HEK293T (cell line): ENCODE measurements around the gene SH3PXD2A.
"Not testable (repeated sequence)": the region's sequence is repeated elsewhere in the genome, so short reads cannot be mapped to it uniquely, and the experiment has no call there.

ENCODE experiments used
- CTCF ChIA-PET: fragments of 350-600 bp; formaldehyde crosslinking; extraction: SDS; loops from one replicate; lab custom pipeline; 2021; ENCODE audit warnings: antibody characterized with exemption, inconsistent platforms; lab: Yijun Ruan, JAX
- POLR2A ChIA-PET: fragments of 350-600 bp; formaldehyde crosslinking; extraction: SDS; loops from one replicate; lab custom pipeline; 2020; ENCODE audit warnings: antibody characterized with exemption, inconsistent platforms; lab: Yijun Ruan, JAX
- DNase-seq: peaks from one replicate; pipeline ENCODE4 v3.0.0; 2012; ENCODE audit warnings: mixed read lengths; ENCODE audit errors: extremely low spot score
- ARNT ChIP-seq: fragments of 450-650 bp; IDR thresholded peaks from 2 replicates; pipeline ENCODE4 v1.6.1; 2017; ENCODE audit warnings: mild to moderate bottlenecking
- BHLHE40 ChIP-seq: fragments of 450-650 bp; IDR thresholded peaks from 2 replicates; pipeline ENCODE4 v1.6.1; 2016; ENCODE audit warnings: mild to moderate bottlenecking, moderate library complexity, borderline replicate concordance
- CTBP1 ChIP-seq: fragments of 450-650 bp; IDR thresholded peaks from 2 replicates; pipeline ENCODE4 v1.6.1; 2016; ENCODE audit warnings: borderline replicate concordance
- FOXA1 ChIP-seq: fragments of 450-650 bp; IDR thresholded peaks from 2 replicates; pipeline ENCODE4 v1.6.1; 2016; ENCODE audit warnings: mild to moderate bottlenecking
- FOXK2 ChIP-seq: fragments of 450-650 bp; IDR thresholded peaks from 2 replicates; pipeline ENCODE4 v1.6.1; 2016; ENCODE audit warnings: mild to moderate bottlenecking
- FOXM1 ChIP-seq: fragments of 450-650 bp; IDR thresholded peaks from 2 replicates; pipeline ENCODE4 v1.6.1; 2017; ENCODE audit warnings: mild to moderate bottlenecking, borderline replicate concordance
- HDGF ChIP-seq: fragments of 450-650 bp; IDR thresholded peaks from 2 replicates; pipeline ENCODE4 v1.6.1; 2017; ENCODE audit warnings: antibody characterized with exemption, borderline replicate concordance
- L3MBTL2 ChIP-seq: fragments of 450-650 bp; conservative IDR thresholded peaks from 2 replicates; pipeline ENCODE4 v1.6.1; 2016; ENCODE audit warnings: mild to moderate bottlenecking
- LEF1 ChIP-seq: fragments of 450-650 bp; IDR thresholded peaks from 2 replicates; pipeline ENCODE4 v1.6.1; 2017; ENCODE audit warnings: mild to moderate bottlenecking, borderline replicate concordance
- NFRKB ChIP-seq: fragments of 450-650 bp; IDR thresholded peaks from 2 replicates; pipeline ENCODE4 v1.6.1; 2016; ENCODE audit warnings: mild to moderate bottlenecking, moderate library complexity
- SP1 ChIP-seq: fragments of 450-650 bp; IDR thresholded peaks from 2 replicates; pipeline ENCODE4 v1.6.1; 2017
- SUZ12 ChIP-seq: fragments of 450-650 bp; IDR thresholded peaks from 2 replicates; pipeline ENCODE4 v1.6.1; 2016; ENCODE audit warnings: mild to moderate bottlenecking
- TARDBP ChIP-seq: fragments of 450-650 bp; IDR thresholded peaks from 2 replicates; pipeline ENCODE4 v1.6.1; 2016
- ZNF384 ChIP-seq: fragments of 450-650 bp; IDR thresholded peaks from 2 replicates; pipeline ENCODE4 v1.6.1; 2016
- TF ChIP-seq, protein P1 (sequence below): fragments of 450-650 bp; IDR thresholded peaks from 2 replicates; pipeline ENCODE4 v1.6.1; 2016

Gene SH3PXD2A

DNA sequence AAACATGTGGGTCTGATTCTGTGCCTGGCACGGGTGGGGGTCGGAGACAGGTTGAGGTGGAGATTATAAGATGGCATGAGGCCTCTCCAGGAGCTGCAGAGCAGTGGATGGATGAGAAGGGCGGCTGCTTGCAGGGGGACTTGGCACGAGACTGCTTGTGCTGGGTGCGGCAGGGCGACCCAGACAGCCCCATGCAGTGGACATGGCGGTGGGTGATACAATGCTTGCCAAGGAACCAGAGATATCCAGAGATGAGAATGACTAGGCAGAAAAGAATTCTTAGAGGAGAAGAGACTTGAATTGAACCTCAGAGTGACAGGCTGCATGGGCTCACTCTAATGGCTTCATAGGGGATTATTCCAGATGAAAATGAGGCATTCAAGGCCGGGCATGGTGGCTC is 216.4 kb downstream of the SH3PXD2A start:
- ChIA-PET POLR2A (no interaction called here), CTCF (no interaction called here)
- no peak for DNase-seq
- TF ChIP-seq ARNT (no peak), TARDBP (no peak), FOXA1 (no peak), SUZ12 (no peak), FOXM1 (no peak), CTBP1 (no peak), NFRKB (no peak), HDGF (no peak), ZNF384 (no peak), L3MBTL2 (no peak), SP1 (no peak), LEF1 (no peak)
- TF ChIP-seq, protein P1, sequence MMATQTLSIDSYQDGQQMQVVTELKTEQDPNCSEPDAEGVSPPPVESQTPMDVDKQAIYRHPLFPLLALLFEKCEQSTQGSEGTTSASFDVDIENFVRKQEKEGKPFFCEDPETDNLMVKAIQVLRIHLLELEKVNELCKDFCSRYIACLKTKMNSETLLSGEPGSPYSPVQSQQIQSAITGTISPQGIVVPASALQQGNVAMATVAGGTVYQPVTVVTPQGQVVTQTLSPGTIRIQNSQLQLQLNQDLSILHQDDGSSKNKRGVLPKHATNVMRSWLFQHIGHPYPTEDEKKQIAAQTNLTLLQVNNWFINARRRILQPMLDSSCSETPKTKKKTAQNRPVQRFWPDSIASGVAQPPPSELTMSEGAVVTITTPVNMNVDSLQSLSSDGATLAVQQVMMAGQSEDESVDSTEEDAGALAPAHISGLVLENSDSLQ, result no peak

- POLR2A ChIA-PET, result no interaction called here
- DNase-seq, result no peak
- TF ChIP-seq ARNT (no peak), BHLHE40 (no peak), SP1 (no peak), NFRKB (no peak), SUZ12 (no peak), CTBP1 (no peak), L3MBTL2 (no peak), FOXA1 (no peak), FOXM1 (no peak), FOXK2 (no peak), LEF1 (no peak), ZNF384 (no peak)
- TF ChIP-seq, protein P1, result no peak
- CTCF ChIA-PET, result no interaction called here
Measured at GRCh38 chr10:103637927-103638557, 217.3 kb downstream of the SH3PXD2A start.

GRCh38 chr10:103637011-103637410 is 218.4 kb downstream of the SH3PXD2A start:
- ChIA-PET POLR2A (no interaction called here), CTCF (no interaction called here)
- DNase-seq, result no peak
- no peak for TF ChIP-seq SUZ12
- no peak for TF ChIP-seq NFRKB
- no peak for TF ChIP-seq TARDBP
- TF ChIP-seq, protein P1, result no peak
- no peak for TF ChIP-seq ARNT
- TF ChIP-seq ZNF384, result no peak

GRCh38 chr10:103636492-103636891 is 218.9 kb downstream of the SH3PXD2A start:
- TF ChIP-seq CTBP1 (no peak), ZNF384 (no peak), TARDBP (no peak), SUZ12 (no peak), FOXA1 (no peak), FOXK2 (no peak), ARNT (no peak), FOXM1 (no peak), L3MBTL2 (no peak), BHLHE40 (no peak)
- TF ChIP-seq, protein P1, result no peak
- ChIA-PET CTCF (no interaction called here), POLR2A (no interaction called here)

DNA sequence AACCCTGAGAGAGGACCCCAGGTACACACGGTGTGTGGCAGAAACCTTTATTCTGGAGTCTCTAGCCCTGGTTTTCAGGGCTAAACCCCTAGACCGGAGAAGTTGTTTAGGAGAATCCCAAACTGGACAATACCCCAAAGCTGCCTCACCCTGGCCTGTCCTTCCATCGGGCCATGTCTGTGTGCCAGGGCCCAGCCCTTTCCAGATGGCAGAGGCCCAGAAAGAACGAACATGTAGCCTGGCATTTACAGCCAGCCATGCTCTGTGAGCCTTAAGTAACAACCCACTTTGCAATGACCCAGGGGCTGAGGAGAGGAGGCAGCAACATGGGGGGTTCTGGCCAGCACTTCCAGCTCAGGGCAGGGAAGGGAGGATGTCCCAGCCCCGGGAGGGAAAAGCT is 219.8 kb downstream of the SH3PXD2A start:
- POLR2A ChIA-PET, result no interaction called here
- DNase-seq, result no peak
- CTCF ChIA-PET, result no interaction called here
- TF ChIP-seq SUZ12, result no peak
- TF ChIP-seq ARNT, result no peak
- TF ChIP-seq BHLHE40, result no peak
- no peak for TF ChIP-seq TARDBP
- no peak for TF ChIP-seq CTBP1
- TF ChIP-seq HDGF, result no peak
- TF ChIP-seq FOXM1, result no peak

More at GRCh38 chr10:103636492-103636891, 218.9 kb downstream of the SH3PXD2A start:
- no peak for DNase-seq

DNA sequence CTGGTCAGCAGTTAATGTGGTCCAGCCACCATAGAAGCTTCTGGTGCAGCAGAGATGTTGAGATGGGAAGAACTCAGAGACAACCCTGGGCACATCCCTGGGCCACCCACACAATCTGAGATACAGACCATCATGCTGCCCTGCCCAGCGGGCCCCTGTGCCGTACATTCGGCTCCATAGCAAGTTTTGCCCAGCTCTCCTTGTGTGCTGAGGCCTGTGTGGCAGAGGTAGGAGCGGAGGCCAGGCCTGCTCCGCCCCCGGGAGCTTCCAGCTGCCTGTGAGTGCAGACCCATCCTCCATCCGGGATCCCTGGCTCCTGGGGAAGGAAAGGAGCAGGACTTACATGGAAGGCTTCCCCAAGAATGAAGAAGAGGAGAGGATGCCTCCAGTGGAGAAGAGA is 221.5 kb downstream of the SH3PXD2A start:
- ChIA-PET CTCF (no interaction called here), POLR2A (interaction anchor here (1.0 kb wide), 1 partner anchor 12 kb away, joined by 3 read pairs; no protein-coding TSS in a partner anchor)
- DNase-seq, result no peak
- TF ChIP-seq FOXK2 (no peak), ZNF384 (no peak), TARDBP (no peak), HDGF (no peak), CTBP1 (no peak), FOXM1 (no peak), SP1 (no peak), SUZ12 (no peak), L3MBTL2 (no peak), BHLHE40 (no peak), LEF1 (no peak), ARNT (no peak)
- TF ChIP-seq, protein P1, result no peak

- CTCF ChIA-PET, POLR2A ChIA-PET, DNase-seq: not testable (repeated sequence)
Measured at GRCh38 chr10:103632871-103633270, 222.5 kb downstream of the SH3PXD2A start.
